NB4 (cell line): ENCODE data around the gene PPP1R37.

Experiments
- POLR2A ChIP-seq: IDR thresholded peaks from 2 replicates; pipeline ENCODE4 v1.6.1; 2011; ENCODE audit warnings: mild to moderate bottlenecking; ENCODE audit not compliant: insufficient read length; ENCODE audit errors: extremely low read depth
- TF ChIP-seq, protein P1 (sequence below): IDR thresholded peaks from one replicate; pipeline ENCODE4 v1.5.1; 2012; ENCODE audit warnings: low read depth, low read length
- TF ChIP-seq, protein P2 (sequence below): IDR thresholded peaks from 2 replicates; pipeline ENCODE4 v1.6.1; 2011; ENCODE audit warnings: low read depth, low read length

DNA sequence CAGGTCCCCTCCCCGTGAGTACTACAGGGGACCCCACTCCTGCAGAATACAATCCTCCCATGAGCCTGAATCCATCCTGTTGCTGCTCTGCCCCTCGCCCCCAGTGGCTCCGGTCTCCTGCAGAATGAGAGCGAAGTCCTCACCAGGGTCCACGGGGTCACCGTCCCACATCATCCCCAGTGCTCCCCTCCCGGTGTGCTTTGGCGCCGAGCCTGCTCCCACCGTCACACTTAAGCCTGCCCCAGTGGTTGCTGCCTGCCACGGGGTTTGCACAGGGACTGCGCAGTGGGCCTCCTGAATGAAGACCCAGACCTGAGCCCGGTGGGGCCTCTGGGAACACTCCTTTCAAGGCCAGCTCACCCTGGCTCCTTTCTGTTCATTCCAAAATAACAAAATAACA, 37.3 kb downstream of the PPP1R37 start:
- TF ChIP-seq POLR2A, result no peak
- TF ChIP-seq, protein P1, sequence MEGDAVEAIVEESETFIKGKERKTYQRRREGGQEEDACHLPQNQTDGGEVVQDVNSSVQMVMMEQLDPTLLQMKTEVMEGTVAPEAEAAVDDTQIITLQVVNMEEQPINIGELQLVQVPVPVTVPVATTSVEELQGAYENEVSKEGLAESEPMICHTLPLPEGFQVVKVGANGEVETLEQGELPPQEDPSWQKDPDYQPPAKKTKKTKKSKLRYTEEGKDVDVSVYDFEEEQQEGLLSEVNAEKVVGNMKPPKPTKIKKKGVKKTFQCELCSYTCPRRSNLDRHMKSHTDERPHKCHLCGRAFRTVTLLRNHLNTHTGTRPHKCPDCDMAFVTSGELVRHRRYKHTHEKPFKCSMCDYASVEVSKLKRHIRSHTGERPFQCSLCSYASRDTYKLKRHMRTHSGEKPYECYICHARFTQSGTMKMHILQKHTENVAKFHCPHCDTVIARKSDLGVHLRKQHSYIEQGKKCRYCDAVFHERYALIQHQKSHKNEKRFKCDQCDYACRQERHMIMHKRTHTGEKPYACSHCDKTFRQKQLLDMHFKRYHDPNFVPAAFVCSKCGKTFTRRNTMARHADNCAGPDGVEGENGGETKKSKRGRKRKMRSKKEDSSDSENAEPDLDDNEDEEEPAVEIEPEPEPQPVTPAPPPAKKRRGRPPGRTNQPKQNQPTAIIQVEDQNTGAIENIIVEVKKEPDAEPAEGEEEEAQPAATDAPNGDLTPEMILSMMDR, result no peak
- TF ChIP-seq, protein P2, sequence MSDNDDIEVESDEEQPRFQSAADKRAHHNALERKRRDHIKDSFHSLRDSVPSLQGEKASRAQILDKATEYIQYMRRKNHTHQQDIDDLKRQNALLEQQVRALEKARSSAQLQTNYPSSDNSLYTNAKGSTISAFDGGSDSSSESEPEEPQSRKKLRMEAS, result no peak
